Activated CD8-positive, alpha-beta memory T cell treated with anti-CD3 and anti-CD28 coated beads, Interleukin-2, amount 50 U/mL, for 24 hours (primary cell): ENCODE results near the gene NLGN1.
"Not testable (repeated sequence)": the region's sequence is repeated elsewhere in the genome, so short reads cannot be mapped to it uniquely, and the experiment has no call there.

Source experiments
- DNase-seq: peaks from one replicate; pipeline ENCODE4 v3.0.0-alpha.2; 2020; ENCODE audit errors: extremely low read depth

Gene NLGN1

DNA sequence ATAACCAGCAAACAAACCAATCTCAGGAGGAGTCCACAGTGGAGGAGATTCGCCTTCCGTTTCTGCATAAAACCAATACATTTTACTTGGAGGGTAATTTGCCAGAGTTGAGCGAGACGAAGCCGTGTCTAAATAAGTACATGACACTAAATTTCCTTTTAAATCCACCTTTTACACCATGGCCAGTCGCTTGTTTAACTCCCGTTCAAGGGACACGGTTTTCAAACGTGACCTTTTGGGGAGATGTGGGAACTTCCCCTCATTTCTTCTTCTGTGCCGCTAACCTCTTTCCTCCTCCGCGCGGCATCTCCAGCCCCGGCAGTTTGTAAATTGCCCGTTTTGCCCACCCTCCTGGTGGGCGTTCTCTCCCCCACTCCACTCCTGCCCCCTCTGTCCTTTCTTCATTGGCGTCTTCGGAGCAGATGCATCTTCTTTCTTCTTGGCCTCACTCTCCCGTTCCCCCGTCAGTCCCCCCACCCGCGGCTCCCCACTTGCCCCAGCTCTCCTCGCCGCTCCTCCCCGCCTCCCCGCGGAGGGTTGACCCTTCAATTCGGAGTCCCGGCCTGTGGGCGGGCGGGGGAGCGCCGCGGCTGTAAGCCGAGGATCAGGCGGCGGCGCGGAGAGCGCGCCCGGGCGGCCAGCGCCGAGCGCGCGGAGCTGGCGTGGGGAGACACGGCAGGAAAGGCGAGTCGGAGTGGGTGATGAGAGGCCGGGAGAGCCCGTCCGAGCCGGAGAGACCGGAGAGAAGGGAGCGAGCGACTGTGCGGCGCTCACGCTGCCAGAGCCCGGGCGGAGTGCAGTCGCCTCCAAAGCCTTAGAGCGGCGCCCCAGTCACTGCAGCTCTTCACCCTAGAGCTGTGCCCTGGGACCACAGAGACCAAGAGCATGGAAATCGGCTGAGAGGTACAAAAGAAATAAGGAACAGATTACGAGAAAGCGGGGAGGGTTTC is at the start of gene NLGN1:
Gene NLGN1, plus strand, starts transcription at position 584 of the 950 bp plus-strand sequence.
- no peak for DNase-seq

DNA sequence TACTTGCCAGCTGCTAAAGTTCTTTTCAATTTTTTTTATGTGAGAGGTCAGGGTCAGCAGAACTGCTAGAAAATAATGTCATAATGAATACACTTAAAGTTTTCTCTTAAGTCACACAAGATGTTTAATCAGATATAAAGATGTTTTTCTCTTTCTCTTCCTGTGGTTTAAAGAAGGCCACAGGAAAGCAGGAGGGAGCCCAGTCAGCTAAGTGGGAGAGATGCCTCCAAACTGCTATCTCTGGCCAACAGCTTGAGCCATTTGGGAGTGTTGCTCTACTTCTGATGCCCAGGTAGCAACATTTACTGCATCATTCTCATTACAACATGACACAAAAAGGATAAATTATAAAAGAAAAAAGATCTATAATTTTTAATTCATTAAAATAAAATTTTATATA is 45.7 kb upstream of the NLGN1 start:
- no peak for DNase-seq

DNA sequence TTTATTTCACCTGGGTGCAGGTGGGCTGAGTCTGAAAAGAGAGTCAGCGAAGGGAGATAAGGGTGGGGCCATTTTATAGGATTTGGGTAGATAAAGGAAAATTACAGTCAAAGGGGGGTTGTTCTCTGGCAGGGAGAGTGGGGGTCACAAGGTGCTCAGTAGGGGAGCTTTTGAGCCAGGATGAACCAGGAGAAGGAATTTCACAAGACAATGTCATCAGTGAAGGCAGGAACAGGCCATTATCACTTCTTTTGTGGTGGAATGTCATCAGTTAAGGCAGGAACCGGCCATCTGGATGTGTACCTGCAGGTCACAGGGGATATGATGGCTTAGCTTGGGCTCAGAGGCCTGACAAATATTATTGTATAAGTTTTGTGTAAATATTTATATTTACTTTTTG is 44.4 kb upstream of the NLGN1 start:
- not testable (repeated sequence) for DNase-seq

DNA sequence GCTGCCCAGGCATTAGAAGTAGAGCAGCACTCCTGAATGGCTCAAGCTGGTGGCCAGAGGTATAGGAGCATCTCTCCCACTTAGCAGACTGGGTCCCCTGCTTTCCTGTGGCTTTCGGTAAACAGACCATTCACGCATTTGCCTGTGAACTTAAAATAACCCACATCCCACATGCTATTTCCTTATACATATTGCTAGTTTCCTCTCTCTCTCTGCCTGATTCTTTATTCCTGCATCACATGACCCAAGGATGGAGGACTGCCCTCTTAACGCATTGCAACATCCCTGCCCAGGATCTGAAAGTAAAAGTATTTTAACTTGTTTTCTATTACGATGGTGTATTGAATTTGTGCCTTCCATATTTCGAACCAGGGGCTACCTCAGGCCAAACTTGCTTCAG is 43.4 kb upstream of the NLGN1 start:
- no peak for DNase-seq

DNA sequence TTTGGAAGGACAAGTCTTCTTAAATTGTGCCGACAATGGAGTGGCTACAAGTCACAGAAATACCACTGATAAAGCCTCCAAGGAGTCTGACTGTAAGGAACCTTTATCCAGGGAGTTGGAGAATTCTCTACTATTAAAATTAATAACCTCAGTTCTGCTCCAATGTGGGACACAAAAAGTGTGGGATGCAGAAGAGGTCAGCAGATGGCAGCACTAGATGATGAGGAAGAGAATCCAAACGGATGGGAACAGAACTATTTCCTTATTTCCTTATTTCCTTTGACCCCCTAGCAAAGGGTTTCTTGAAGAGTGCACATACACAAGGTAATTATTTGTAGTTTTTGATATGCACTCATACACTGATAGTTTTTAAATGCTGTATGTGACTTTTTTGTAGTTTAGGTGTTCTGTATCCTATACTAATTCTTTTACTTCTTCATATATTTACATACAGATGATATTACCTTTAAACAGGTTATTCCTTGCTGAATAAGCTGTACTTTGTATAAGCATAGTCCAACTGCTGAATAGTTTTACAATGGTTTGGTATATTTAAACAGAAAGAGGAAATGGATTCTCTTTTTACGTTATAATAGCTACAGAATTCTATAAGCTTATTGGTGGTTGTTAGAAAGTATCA is 25.6 kb upstream of the NLGN1 start:
- DNase-seq, result no peak

DNA sequence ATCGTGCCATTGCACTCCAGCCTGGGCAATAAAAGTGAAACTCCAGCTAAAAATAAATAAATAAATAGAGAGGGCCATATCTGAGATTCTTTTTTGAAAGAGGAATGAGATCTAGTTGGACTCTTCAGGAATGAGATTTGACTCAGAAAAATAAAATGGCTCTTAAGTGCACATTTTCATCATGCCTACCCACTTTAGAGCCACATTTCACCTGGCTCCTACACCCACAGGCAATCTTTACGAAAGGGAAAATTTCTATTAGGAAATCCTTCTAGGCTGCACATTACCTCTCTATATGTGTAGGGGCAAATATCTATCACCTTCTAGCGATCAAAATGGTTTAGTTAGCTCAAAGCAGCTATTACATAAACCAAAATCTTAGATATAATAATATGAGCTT is 16.9 kb upstream of the NLGN1 start:
- DNase-seq, result no peak

DNA sequence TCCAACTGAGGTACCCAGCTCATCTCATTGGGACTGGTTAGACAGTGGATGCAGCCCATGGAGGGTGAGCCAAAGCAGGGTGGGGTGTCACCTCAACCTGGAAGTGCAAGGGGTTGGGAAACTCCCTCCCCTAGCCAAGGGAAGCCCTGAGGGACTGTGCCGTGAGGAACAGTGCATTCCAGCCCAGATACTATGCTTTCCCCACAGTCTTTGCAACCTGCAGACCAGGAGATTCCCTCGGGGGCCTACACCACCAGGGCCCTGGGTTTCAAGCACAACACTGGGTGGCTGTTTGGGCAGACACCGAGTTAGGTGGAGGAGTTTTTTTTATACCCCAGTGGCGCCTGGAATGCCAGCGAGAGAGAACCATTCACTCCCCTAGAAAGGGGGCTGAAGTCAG is 15.6 kb upstream of the NLGN1 start:
- DNase-seq, result not testable (repeated sequence)

DNA sequence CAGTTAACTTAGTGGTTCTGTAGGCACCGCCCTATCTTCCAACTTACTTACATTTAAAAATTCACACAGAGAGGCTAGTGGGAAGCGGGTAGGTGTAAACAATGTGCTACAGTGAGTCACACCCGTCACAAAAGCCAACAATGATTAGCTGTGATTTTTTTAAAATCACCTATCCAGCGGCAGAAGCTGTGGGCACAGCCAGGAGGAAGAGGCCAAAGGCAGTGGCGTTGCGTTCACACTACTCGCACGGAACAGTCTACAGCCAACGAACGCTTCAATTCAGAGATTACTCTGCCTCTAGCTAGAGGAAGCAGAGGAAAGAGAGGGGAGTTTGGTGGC is 2.5 kb upstream of the NLGN1 start:
- no peak for DNase-seq

DNA sequence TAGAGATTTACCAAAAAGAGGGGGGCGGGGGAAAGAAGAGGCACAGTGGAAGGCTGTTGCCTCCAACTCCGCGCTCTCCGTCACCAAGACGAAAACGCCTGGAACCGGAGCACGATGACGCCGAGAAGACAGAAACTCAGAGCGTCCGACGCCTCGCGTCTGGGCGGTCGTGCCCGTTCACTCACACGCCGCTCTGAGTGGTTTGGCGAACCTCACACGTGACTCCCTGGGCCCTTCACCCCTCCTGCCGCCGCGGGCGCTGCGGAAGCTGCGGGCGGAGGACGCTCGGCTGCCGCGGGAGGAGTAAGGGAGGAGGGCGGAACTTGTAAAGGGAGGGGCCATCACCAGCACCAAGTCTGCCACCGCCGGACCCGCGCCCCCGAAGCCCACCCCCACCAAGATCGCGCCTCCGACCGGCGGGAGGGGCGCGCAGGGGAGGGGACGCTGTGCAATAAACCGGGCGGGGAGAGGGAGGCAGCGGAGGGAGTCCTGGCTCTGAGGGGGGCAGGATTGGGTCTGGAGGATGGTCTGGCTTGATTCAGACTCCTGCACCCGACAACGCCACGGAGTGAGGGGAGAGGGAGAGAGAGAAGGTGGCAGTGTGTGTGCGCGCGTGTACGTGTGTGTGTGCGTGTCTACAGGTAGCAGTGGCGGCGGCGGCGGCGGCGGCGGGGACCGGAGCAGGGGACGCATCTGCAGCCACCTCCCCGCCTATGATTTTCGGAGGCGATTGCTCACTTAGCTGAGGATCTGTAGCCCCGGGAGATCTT is 1.9 kb upstream of the NLGN1 start:
- DNase-seq, result no peak

DNA sequence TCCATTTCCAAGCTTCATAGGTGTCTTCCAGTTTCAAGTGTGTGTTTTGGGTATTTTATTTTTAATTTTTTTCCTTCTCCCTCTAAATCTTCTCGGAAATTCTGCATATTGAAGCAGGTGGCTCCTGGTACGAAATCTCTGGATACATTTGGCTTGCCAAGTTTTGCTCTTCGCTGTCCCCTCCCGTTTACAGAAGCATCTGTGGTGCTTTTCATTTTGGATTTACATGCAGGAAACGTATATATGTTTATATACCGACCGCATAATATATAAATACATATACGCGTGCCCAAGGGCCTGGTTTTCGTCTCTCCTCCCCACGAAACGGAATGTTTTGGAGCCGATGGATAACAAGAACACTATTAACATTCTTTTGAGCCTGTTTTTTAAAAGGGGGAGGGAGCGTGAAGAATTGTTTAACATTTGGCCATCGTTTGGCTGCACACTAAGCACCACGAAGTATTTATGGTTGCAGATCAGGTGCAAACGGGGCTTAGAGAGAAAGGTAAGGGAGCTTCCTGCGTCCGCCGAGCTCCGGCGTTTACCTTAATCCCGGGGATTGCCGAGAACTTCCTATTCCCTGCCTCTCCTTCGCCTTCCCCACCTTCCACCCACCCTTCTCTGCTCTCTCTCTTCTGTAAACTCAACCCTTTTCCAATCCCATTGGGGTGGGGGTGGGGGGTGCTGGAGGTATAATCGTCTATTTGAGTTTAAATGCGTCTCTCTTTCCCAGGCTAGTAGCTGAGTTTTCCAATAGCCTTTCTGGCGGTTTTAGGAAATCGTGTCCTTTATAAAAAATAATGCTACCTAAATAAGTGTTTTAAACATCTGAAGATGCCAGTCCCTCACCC is 1.1 kb upstream of the NLGN1 start:
- DNase-seq, result no peak

DNA sequence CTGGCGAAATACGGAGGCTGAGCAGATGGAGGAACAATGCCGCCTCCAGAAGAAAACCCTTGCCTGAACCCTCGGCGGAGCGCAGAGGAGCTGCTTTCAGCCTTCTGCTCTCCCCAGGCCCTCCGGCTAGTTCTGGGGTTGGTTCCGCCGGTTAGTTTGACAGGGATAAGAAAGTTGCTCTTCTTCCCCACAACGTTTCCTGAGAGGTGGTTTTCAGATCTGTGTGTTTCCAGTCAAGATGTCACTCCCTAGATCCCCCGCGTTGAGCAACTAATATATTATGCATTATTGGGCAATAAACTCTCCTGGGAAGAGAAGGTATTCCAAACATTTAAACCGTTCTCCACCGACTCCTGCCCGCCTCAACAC is 551 bp downstream of the NLGN1 start:
- no peak for DNase-seq

DNA sequence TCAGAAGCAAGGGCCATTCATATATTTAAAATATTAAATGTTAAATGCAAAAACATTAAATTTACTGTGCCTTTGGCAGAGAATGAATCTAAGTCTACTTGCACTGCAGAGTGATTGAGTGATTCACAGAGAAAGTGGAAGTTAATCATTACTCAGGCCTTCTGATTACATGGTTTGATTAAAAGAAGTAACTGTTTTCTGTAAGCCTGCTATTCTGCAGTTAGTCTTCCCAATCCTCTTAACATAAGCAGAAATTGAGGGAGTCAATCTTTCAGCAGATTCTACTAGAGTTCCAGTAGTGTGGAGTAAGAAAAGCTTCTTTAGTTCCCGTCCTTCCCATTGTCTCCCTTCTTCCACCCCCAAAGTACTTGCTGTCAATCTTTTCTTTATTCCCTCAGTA is 1.5 kb downstream of the NLGN1 start:
- no peak for DNase-seq

DNA sequence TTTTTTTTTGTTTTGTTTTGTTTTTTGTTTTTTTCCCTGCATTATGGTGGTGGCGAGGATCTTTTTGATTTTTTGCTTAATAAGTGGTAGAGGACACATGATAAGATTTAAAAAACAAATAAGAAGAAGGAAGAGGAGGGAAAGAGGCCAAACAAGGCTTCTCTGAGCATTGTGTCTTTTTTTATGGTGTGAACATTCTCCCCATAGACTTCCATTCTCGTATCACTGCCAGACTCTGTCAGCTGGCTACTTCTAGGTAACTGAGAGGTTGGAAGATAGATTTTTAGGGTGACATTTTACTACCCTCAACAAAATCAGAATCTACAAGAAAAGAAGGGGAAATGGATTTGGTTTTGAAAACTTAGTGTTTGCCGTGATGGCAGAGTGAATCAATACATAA is 3.8 kb downstream of the NLGN1 start:
- DNase-seq, result no peak

DNA sequence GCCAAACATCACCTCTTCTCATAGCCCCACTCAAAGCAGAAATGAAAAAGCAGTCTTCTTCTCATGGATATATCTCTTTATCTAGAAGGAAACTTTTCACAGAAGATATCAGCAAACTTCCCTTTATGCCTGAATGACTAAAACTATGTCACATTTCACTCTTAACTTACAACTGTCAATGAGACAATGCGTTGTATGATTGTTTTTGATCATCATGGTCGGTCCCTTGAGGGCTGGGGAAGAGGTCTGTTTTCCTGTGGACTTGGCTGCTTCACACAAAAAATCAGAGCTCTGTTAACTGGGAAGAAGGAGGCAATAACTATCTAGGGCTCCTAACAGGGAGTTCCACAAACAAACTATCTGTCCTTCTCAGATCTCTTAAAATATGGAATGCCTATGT is 5.1 kb downstream of the NLGN1 start:
- no peak for DNase-seq

DNA sequence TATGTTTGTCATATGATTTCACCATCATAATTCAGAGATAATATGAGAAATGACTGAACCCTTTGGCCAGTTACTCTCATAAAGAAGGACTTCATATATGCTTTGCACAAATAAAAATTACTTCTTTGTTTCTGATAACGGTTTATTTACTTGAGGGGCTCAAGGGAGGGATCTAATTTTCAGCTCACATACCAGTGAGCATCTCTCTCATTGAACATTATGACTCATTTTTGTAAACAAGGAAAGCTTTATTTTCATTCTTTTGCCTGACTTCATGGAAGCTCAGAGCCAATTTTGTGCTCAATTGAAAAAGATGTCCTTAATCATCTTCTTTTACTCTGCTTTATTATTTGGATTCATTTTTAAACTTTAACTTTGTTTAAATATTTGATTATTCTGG is 5.8 kb downstream of the NLGN1 start:
- no peak for DNase-seq

DNA sequence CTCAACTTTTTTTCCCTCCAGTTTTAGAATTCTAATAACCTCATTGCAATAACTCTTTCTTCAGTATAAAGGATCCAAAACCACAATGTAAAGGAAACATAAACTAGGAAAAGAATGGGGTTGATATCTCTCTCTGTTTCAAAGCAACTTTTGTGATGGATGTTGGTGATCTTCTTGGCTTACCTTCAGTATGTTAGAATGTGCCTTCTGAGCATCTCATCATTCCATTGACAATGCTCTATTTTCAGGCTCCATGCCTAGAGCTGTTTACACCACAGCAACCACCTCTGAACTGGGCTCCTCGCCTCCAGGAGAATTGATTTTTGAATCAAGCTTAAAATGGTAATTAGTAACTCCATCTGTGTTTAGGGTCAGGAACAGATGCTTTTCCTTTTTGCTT is 6.6 kb downstream of the NLGN1 start:
- no peak for DNase-seq

DNA sequence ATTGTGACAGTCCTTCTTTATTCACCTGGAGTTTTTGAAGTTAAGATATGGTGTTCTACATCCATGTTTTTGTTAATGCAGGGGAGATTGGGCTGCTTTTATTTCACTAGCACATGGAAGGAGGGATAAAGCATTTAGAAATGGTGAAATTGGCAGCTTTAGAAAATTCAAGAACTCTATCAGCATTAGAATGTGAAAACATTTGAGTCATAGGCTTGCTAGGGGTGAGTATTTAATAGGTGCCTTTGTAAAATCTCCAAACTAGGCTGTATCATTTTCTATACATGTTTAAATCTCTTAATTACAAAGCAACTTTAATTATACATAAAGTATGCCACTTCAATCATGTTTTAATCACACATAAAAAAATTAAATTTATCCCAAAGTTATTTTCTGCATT is 12.9 kb downstream of the NLGN1 start:
- DNase-seq, result no peak

DNA sequence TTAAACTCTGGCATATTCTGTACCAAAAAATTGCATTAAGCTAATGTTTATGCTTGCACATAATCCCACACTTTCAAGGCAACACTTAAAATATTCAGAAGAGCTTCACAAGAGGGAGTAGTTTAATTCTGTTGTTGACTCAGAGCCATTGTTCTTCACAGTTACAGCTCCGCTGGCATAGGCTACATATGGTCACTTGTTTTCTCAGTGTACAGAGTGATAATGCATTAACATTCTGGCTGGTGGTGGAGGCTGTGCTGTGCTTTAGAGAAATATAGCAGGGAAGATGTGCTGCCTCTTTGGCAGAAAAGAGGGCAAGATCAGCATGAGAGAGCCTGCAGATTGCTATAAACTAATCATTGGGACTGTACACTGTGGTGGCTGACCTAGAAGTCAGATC is 13.3 kb downstream of the NLGN1 start:
- no peak for DNase-seq

DNA sequence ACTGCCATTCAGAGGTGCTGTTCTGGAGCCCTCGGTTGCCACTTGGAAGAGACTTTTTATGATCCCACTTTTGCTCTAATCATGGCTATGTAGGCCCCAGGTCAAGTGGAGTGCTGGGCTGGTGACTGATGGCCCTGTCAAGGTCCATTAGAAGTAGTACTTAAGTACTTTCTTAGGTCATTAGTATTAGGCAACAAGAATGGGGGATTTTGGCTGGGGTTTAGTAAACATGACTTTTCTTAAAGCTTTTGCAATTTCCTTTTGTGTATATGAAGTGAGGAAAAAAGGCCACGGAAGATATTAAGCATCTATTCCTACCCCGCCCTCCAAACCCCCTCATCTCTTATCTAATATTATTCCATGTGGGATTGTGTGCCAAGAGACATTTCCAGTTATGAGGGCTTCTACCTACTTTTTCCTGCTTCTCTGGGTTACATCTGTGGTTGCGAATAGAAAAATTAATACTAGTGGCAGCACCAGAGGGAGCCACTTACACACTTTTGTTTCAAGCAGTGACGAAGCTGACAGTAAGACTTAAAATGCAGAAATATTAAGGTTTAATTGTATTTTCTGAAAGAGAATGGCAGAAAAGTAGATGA is 13.9 kb downstream of the NLGN1 start:
- DNase-seq, result no peak

DNA sequence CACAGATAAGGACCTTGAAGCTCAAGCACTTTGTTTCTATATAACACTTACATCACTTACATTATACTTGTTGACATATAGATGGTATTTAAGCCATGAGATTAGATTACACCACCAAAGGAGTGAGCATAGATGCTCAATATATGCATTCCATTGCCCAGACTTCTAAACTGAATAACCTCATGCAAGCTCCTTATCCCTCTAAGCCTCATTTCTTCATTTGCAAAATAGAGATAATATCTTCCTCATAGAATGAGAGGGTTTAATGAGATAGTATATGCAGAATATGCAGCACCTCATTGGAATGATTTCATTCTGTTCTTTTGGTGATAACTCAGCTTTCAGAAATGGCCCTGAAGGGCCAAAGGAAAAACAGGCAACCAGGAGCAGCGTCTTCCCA is 18.5 kb downstream of the NLGN1 start:
- no peak for DNase-seq

DNA sequence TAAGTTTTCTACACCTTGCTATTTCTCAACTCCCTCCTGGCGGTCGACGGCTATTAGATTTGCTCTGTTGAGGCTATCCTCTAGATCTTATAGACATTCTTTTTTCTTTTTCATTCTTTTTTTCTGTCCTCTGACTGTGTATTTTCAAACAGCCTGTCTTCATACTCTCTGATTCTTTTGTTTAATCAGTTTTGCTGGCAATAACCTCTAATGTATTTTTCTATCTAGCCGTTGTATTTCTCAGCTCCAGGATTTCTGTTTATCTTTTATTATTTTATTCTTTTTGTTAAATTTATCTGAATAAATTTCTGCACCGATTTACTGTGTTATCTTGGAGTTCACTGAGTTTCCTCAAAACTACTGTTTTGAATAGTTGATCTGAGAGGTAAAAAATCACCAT is 31.5 kb downstream of the NLGN1 start:
- no peak for DNase-seq
